Activated CD8-positive, alpha-beta memory T cell treated with anti-CD3 and anti-CD28 coated beads for 4 hours (primary cell): ENCODE measurements around the gene IFT74.
"Not testable (repeated sequence)": the region's sequence is repeated elsewhere in the genome, so short reads cannot be mapped to it uniquely, and the experiment has no call there.

Experiments used
- DNase-seq, 2 donors: peaks; one replicate each; pipeline ENCODE4 v3.0.0-alpha.2; 2020; ENCODE audit warnings: low read depth in 2 of 2

IFT74 gene

DNA sequence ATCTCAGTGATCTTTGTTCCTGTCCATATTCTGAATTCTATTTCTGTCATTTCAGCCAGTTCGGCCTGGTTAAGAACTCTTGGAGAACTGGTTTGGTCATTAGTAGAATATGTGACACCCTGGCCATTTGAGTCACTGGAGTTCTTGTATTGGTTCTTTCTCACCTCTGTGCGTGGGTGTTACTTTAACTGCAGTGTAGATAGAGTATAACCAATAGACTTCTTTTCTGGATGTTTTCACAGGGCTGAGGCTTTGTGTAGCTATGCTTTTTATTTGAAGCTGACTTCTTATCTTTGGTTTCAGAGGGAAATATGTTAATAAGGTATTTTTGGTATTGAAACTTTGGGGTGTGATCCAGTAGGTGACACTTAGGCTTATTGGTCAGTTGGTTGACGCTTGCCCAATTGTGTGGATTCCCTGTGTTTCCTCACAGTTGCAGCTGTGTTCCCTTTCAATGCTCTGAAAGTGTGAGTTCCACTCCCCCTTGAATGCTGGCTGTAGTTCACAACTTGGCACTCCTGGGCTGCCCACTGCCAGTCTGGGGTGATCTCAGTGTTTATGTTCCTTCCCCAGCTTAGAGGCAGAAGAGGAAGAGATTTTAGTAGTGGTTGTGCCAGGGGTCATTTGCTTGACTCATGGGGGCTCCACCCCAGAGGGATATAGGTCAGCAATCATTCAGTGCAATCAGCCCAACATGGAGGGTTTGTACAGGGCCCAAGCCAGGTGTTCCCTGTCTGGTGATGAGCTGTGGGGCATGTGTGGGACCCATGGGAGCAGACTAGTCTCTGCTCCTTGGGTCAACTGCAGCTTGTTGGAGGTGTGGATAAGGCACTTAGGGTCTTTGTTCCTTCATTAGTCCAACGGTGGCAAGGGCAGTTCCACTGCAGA, 117.9 kb downstream of the IFT74 start:
- DNase-seq, result no peak

DNA sequence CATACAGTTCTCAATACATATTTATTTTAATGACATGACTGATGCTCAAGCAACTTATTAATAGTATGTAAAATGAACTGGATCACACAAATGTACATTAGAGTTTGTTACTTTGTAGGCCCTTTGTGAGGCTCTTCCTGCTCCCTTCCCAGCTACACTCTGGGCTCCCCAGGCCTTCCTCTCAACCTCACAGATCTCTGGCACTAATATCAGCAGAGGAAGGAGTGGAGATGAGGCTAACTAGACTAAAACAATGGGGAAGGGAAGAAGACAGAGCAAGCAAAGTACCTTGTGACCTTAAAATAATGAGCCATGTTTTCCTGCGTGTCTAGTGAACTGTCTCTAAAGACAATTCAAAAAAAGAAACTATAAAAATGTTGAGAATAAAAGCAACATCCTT, 122.5 kb downstream of the IFT74 start:
- no peak for DNase-seq

DNA sequence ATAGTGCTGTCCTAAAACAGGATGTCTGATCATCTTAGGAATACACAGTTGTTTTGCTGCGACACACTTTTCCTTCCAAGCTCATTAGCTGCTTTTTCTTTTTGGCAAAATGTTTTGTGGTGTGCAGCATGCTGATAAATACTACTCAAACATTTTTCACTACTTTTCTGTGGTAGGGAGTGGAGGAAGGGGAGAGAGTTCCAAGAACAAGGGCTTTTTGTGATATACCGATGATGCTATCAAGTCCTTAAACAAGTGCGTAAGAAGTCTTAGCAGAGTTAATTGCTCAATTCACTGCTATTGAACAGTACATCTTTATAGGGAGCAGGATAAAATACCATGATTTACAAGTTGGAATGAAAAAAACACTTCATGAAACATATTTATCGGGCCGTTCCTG, 129.2 kb downstream of the IFT74 start:
- no peak for DNase-seq

DNA sequence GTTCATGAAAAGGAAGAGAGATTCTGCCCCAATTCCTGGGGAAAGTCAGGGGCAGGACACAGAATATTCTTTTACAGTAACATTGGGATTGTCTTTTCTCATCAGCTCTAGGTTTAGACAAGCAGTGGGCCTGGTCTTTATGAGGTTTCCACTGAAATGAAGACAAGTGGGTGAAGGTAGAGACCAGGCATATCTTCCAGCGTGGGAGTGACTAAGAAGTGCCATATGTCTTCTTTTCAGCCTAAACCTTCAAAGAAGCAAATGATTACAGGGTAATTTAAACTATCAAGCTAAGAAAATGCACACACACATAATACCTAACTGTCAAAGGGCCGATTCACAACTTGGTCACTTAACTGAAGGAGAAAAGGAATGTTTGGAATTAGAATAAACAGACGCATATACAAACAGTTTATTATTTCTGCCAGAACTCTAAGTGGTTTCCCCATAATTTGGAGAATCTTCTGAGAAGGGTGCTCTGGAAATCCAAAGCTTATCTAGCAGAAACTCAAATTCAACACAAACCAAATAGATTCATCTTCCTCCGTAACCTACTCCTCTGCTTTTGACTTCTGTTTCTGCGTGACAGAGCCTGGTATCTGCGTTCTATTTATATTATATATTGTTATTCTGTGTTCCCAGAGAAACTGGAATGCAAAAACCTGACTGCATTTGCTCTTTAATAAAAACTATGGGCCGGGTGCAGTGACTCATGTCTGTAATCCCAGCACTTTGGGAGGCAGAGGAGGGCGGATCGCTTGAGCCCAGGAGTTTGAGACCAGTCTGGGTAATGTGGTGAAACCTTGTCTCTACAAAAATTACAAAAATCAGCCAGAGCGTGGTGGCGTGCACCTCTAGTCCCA, 130.8 kb downstream of the IFT74 start:
- no peak for DNase-seq

DNA sequence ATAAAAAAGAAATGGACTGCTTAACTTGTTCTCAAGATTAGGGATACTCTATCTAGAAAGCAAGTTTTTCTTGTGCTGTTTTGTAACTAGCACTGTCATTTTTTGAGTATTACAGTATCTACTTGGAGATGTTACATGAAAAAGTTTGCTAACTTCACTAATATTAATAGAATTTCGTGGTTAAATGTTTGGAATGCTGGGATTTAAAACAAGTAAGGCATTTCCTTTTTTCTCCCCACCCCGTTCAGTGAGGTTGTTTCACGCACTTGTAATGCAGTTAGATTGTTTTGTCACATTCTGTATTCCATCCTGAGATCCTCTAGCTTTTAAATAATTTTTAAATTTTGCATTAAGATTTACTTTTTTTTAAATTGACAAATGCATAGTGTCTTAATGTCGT, 132.8 kb downstream of the IFT74 start:
- DNase-seq, result no peak

DNA sequence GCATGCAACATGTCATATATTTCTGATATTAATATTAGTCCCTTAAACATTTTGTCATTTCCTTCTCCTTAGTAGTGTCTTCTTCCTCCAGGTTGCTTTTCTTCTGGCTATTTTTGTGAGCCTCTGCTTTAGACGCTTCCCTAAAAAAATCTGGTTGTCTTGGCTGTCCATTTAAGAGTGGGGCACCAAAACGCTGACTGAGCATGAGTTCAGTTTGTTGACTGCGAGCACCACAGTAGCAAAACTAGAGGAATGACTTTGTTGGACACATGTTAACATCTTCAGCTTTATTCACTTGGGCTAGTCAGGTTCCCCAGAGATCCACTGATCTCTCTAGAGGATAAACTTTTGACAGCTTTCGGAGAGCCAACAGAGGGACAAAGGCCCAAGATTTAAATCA, 133.5 kb downstream of the IFT74 start:
- no peak for DNase-seq

DNA sequence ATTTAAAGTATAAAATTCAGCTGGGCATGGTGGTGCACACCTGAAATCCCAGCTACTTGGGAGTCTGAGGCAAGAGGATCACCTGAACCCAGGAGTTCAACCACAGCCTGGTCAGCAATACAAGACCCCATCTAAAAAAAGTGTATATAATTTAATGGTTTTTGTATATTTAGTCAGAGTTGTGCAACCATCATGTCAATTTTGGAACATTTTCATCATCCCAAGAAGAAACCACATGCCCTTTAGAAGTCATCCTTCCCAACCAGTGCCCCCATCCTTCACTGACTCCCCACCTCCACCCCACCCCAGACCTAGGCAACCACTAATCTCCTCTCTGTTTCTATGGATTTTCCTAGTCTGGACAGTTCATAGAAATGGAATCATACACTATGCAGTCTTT, 134.0 kb downstream of the IFT74 start:
- no peak for DNase-seq

DNA sequence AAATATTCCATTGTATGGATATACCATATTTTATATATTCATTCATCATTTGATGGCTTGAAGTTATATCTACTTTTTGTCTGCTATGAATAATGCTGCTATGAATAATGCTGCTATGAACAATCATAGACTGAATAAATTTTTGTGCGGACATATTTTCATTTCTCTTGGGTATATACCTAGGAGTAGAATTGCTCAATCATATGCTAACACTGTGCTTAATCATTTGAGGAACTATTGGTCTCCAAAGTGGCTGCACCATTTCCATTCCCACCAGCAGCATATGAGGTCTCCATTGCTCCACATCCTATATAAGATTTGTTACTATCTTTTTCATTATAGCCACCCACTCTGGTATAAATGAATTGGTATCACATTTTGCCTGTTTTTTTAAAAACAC, 134.5 kb downstream of the IFT74 start:
- no peak for DNase-seq

DNA sequence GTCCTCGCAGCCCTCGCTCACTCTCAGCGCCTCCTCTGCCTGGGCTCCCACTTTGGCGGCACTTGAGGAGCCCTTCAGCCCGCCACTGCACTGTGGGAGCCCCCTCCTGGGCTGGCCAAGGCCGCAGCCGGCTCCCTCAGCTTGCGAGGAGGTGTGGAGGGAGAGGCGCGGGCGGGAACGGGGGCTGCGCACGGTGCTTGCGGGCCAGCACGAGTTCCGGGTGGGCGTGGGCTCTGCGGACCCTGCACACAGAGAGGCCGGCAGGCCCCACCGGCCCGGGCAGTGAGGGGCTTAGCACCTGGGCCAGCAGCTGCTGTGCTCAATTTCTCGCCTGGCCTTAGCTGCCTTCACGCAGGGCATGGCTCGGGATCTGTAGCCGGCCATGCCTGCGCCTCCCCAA, 136.3 kb downstream of the IFT74 start:
- DNase-seq, result not testable (repeated sequence)

DNA sequence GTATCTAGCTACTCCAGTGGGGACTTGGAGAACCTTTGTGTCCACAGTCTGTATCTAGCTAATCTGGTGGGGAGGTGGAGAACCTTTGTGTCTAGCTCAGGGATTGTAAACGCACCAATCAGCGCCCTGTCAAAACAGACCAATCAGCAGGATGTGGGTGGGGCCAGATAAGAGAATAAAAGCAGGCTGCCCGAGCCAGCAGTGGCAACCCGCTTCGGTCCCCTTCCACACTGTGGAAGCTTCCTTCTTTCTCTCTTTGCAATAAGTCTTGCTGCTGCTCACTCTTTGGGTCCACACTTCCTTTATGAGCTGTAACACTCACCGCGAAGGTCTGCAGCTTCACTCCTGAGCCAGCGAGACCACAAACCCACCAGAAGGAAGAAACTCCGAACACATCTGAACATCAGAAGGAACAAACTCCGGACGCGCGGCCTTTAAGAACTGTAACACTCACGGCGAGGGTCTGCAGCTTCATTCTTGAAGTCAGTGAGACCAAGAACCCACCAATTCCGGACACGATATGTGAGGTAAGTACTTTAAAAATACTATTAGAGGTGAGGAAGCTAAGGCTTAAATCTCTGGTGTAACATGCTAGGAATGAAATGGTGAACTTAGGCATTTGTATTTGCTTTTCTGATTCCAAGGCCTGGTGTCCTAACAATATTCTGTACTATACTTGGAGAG, 137.3 kb downstream of the IFT74 start:
- not testable (repeated sequence) for DNase-seq

DNA sequence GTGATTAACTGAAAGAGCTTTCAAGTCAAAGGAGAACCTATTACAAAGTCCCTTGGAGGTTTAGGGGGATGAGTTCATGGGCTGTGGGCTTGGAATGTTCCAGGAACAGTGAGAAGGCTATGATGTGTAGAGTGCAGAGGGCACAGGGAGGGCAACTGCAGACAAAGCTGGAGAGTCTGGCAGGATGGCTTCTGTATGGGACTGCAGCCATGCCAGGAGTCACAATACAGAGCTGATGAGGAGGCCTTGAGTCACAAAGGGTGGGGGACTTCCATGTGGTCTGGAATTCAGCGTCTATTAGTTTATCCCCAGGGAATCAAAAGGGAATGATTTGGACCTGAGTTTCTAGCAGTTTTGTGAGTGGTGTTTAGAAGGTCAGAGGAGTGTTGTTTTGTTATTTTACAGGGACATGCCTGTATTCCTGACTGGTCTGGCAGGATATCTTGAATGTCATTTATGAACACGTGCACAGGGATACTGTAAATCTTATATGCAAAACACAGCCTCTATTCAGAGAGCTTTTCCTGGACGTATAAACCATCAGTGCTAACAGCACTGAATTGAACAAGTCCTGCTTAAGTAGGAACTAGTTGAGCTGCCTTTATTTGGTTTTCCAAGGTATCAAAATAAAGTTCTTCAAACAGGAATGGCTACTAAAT, 138.6 kb downstream of the IFT74 start:
- DNase-seq, result no peak

DNA sequence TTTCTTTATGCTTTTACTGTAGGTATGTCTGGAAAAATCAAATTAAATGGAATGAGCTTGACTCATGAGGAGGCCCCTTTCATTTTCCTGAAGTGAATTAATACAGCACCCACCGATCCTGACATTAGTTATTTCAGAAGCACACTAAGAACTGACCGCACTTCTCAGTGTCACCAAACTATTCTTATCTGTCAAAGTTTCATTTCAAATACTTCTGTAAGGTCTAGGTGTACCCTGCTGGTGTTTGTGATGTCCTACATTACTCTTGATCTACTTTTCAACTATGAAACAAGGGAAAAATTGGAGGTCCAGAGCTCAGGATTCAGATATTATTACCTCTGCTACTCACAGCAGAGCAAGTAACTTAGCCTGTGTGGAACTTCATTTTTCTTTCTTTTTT, 151.0 kb downstream of the IFT74 start:
- no peak for DNase-seq

DNA sequence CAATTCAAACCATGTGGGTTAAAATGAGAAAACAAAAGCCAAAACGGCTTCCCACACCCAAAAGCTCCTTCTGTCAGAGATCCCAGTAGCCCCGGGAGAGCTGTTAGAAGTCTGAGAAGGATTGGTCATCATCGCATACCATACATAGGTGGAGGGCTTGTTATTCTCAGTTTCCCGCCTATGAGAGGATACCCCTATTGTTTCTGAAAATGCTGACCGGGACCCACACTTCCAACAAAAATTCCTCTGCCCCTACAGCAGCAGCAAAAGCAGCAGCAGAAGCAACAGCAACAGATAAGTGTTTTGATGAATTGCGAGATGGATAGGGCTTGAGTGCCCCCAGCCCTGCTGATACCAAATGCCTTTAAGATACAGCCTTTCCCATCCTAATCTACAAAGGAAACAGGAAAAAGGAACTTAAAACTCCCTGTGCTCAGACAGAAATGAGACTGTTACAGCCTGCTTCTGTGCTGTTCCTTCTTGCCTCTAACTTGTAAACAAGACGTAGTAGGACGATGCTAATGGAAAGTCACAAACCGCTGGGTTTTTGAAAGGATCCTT, 152.8 kb downstream of the IFT74 start, which contains the start of gene TEK:
Gene TEK, plus strand, starts transcription at position 245 of the 561 bp plus-strand sequence. CDS start 366 bp downstream, outside the sequence.
- no peak for DNase-seq

DNA sequence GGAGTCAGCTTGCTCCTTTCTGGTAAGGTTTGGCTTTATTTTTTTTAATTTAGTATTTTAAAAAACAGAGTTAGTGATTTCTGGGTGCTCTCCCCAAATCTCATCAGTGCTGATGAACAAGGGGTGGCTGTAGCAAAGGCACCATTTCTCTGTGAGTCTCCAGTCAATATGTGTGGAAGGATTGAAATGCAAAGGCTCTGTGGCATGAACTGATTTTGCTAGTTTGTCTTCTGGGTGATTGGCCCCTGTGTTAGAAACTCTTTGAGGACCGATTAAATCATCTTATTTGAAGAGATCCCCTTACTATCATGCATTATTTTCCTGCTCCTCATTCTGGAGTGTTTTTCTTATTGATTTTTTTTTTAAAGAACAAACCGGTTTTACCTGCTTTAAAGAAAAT, 153.4 kb downstream of the IFT74 start:
- DNase-seq, result no peak

DNA sequence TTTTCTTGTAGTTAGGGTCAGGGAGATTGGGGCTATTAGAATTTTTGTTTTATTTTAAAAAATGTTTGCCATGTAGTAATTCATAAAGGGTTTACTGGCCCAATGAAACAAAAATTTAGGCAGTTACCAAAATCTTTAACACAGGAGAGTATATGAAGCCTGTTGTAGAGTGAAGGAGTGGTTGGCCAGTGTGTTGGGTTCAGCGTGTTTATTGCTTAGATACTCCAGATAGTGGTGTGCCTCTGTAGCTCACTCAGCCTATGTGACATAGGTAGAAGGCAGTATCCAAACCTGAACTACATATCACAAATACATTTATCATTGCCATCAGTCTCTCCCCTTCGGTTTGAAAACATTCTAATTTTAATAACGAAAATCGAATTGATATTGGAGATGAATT, 154.0 kb downstream of the IFT74 start:
- DNase-seq, result no peak

DNA sequence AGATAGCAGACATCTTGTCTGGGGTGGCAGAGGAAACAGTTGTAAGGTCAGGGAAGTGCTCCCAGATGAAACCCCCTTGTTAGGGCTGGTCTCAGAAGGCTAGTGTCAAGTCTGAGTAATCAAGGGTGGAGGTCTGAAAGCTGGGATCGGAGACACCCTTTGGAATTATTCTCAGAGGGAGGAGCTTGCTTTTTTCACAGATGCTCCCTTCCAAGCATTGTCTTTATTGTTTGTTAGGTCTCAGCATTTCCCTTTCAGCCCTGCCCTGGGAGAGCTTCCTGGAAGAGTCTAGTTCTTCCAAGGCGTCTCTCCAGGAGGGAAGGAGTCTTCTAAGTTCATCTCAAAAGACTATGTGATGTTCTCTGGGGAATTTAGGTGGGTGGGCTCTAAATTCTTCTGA, 156.0 kb downstream of the IFT74 start:
- DNase-seq, result no peak
